Osteocyte (in vitro differentiated cells): Measurements from ENCODE around the gene IMPACT. TPM values are rescaled to one million over a fixed set of nuclear protein-coding genes. Genes with fewer than 3 reads are reported as not detected.

Experiments used
- DNase-seq: peaks from one replicate; pipeline ENCODE4 v3.0.0; 2021; ENCODE audit warnings: mixed read lengths; ENCODE audit not compliant: unreplicated experiment; ENCODE audit errors: extremely low spot score
- H3K27ac Mint-ChIP-seq: one replicate; pipeline ENCODE4 v1.8.0; 2021; ENCODE audit warnings: mild to moderate bottlenecking, mixed read lengths; ENCODE audit not compliant: unreplicated experiment
- H3K27me3 Mint-ChIP-seq: one replicate; pipeline ENCODE4 v1.8.0; 2021; ENCODE audit warnings: mixed read lengths; ENCODE audit not compliant: unreplicated experiment
- H3K36me3 Mint-ChIP-seq: one replicate; pipeline ENCODE4 v1.8.0; 2021; ENCODE audit warnings: mixed read lengths; ENCODE audit not compliant: unreplicated experiment
- H3K4me1 Mint-ChIP-seq: one replicate; pipeline ENCODE4 v1.8.0; 2021; ENCODE audit warnings: mixed read lengths; ENCODE audit not compliant: unreplicated experiment
- H3K4me3 Mint-ChIP-seq: one replicate; pipeline ENCODE4 v1.8.0; 2021; ENCODE audit warnings: mild to moderate bottlenecking, moderate library complexity, mixed read lengths; ENCODE audit not compliant: unreplicated experiment
- H3K9me3 Mint-ChIP-seq: one replicate; pipeline ENCODE4 v1.8.0; 2021; ENCODE audit warnings: mixed read lengths; ENCODE audit not compliant: unreplicated experiment
- CTCF ChIP-seq: fragments of 200-600 bp; sonication (generic); IDR thresholded peaks from 2 replicates; pipeline ENCODE4 v1.5.0; 2021; ENCODE audit warnings: antibody characterized with exemption, mild to moderate bottlenecking, moderate library complexity
- total RNA-seq: library from RNA; stranded (reverse); gene quantifications from 2 replicates; pipeline ENCODE4 v1.2.1, GENCODE V29; 2021

The IMPACT gene
- total RNA-seq, 1 donor from 2014 or later = 53.0 TPM

- H3K9me3 Mint-ChIP-seq = no peaks in the 10 kb centered on the region
- H3K4me3 Mint-ChIP-seq = no peak overlapping the region
These were observed 21.5 kb downstream of the IMPACT start for GRCh38 chr18:24447961-24448360.

GRCh38 chr18:24456549-24456948 is 30.1 kb downstream of the IMPACT start:
- Mint-ChIP-seq H3K27me3 (no peaks in the 10 kb centered on the region), H3K4me1 (no peaks in the 10 kb centered on the region), H3K36me3 (peaks cover 12% of the 10 kb centered on the region), H3K9me3 (no peaks in the 10 kb centered on the region), H3K4me3 (no peak overlapping the region), H3K27ac (no peak overlapping the region)
- TF ChIP-seq CTCF = no peak
- DNase-seq = no peak

More at GRCh38 chr18:24447961-24448360, 21.5 kb downstream of the IMPACT start:
- DNase-seq = no peak
- no peaks in the 10 kb centered on the region for H3K4me1 Mint-ChIP-seq
- H3K27ac Mint-ChIP-seq = no peak overlapping the region
- no peak for TF ChIP-seq CTCF
- H3K36me3 Mint-ChIP-seq = peaks cover 58% of the 10 kb centered on the region
- no peaks in the 10 kb centered on the region for H3K27me3 Mint-ChIP-seq

- Mint-ChIP-seq H3K9me3 (no peaks in the 10 kb centered on the region), H3K4me3 (no peak overlapping the region), H3K36me3 (peaks cover 5% of the 10 kb centered on the region), H3K4me1 (no peaks in the 10 kb centered on the region), H3K27ac (no peak overlapping the region), H3K27me3 (no peaks in the 10 kb centered on the region)
- TF ChIP-seq CTCF = no peak
- DNase-seq = no peak
These were observed 33.3 kb downstream of the IMPACT start for GRCh38 chr18:24459772-24460171.

GRCh38 chr18:24460388-24460787 is 33.9 kb downstream of the IMPACT start, which contains the start of gene HRH4:
Gene HRH4 (plus strand): TSS chr18:24460637. CDS start chr18:24460729, 92 bp downstream.
- DNase-seq = no peak
- Mint-ChIP-seq H3K4me1 (no peaks in the 10 kb centered on the region), H3K4me3 (no peak within 1 kb of the TSS), H3K27ac (no peak within 1 kb of the TSS), H3K27me3 (no peaks in the 10 kb centered on the region), H3K9me3 (no peaks in the 10 kb centered on the region), H3K36me3 (peaks cover 5% of the 10 kb centered on the region)
- no peak for TF ChIP-seq CTCF

GRCh38 chr18:24461996-24462395 is 35.5 kb downstream of the IMPACT start:
- H3K27ac Mint-ChIP-seq = no peak overlapping the region
- TF ChIP-seq CTCF = no peak
- DNase-seq = no peak
- H3K4me3 Mint-ChIP-seq = no peak overlapping the region
- no peaks in the 10 kb centered on the region for H3K4me1 Mint-ChIP-seq
- no peaks in the 10 kb centered on the region for H3K9me3 Mint-ChIP-seq
- no peaks in the 10 kb centered on the region for H3K27me3 Mint-ChIP-seq
- H3K36me3 Mint-ChIP-seq = peaks cover 5% of the 10 kb centered on the region
